Activated CD8-positive, alpha-beta memory T cell treated with anti-CD3 and anti-CD28 coated beads, Interleukin-2, amount 50 U/mL, for 4 hours (primary cell): ENCODE data around the gene CTCFL.
"Not testable (repeated sequence)": the region's sequence is repeated elsewhere in the genome, so short reads cannot be mapped to it uniquely, and the experiment has no call there.

Source experiments
- DNase-seq: peaks from one replicate; pipeline ENCODE4 v3.0.0-alpha.2; 2020

Gene CTCFL

DNA sequence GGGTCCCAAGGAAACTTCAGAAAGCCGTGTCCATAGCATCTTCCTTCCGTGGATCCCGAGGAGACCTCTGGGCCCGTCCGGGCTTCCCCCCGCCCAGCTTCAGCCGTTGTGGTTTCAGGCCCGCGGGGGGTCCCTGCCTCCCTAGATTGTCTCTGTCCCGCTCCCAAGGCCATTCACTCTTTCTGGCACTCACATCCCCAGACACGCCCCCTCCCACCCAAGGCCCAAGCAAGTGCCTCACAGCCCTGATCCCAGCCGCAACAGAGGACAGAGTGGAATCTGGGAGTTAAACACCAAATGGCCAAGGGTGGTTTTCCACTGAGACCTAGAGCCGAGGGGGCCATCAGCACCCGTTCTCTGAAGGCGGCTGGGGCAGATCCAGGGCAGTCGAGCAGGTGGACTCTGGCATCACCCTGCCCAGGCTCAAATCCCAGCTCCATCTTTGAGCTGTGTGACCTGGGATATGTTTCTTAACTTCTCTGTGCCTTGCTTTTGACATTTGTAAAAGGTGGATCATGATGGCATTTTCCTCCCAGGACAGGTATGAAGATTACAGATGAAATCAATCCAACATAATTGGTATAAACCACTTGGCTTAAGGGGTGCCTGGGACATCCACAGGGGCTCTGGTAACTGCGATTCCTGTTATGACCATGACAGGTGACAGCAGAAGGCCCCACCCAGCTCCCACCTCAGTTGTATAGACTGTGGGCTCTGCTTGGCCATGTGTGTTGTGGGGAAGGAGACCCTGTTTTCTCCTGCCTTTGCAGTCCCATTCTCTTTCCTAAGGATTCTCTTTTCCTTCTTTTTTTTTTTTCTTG lies 48.1 kb downstream of the CTCFL start:
- DNase-seq: no peak

- DNase-seq: no peak
Observed at GRCh38 chr20:57476084-57476526, 48.8 kb downstream of the CTCFL start.

DNA sequence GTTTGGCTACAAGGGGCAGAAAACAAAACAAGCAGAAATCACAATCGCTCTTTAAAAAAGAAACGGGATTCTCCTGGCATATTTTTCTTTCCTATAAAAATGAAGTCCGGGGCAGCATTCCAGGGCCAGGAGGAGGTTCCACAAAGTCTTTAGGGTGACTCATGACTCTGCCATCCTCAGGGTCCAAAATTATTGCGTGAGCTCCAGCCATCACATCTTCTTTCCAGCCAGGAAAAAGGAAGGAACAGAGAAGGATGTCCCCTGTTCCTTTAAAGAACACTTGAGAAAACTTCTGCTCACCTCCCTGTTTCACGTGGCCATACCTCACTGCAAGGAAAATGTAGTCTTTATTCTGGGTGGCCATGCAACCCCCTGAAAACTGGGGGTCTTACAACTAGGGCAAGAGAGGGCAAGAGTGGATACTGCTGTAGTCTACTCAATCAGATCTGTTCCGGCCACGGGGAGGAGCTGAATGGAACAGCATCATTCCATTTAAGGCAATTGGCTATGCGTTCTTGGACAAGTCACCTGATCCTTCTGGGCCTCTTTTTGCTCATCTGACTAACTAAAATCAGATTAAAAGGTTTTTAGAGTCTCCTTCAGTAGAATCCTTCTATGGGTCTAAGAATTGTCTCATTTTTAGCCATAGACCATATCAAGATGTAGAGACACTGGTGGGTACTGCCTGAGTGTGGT lies 49.4 kb downstream of the CTCFL start:
- DNase-seq: no peak

DNA sequence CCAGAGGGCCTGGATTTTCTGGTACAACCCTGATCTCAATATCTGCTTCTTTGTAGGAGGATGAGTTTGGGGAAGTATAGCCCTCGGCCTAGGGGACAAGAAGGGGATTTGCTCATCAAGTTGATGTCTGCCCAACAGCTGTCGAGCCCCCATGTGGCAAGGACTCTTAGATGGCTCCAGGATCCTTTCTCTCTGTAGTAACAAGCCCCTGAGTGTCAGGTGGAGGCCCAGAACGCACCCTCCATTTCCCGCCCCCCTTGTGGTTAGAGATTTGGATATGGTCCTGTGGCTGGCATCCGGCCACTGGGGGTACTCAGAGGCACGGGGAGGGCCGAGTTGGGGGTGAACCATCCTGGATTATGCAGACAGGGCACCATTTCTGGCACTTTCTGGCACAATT lies 50.1 kb downstream of the CTCFL start:
- no peak for DNase-seq

DNA sequence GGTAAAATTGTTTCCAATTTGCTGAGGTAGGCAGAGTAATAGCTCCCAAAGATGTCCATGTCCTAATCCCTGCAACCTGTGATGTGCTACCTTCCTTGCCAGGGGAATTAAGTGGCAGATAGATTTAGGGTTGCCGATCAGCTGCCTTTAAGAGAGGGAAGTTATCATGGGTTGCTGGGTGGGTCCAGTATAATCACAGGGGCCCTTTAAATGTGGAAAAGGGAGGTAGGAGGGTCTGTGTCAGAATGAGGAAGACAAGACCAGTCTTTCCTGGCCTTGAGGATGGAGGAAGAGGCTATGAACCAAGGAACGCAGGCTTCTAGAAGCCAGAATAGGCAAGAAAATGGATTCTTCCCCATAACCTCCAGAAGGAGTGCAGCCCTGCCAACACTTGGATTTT lies 50.7 kb downstream of the CTCFL start:
- no peak for DNase-seq

GRCh38 chr20:57473246-57474048 lies 51.5 kb downstream of the CTCFL start:
- no peak for DNase-seq

- not testable (repeated sequence) for DNase-seq
Observed at GRCh38 chr20:57472474-57472873, 52.5 kb downstream of the CTCFL start.

GRCh38 chr20:57471496-57472372 lies 53.2 kb downstream of the CTCFL start:
- DNase-seq: no peak

- no peak for DNase-seq
Observed at GRCh38 chr20:57470666-57471495, 54.1 kb downstream of the CTCFL start.

DNA sequence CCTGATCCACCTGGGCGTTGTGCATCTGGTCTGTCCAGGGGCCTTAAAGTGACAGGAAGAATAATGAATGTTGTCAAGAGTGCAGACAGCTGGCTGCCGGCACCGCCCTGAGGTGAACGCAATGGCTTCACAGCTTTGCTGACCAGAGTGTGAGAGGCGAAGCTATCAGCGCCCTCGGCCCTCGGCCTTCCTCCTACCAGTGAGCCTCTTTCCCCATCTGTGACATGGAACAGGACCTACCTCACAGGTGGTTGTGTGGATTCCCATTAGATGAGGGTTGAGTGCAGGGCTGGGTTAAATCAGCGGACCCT lies 54.8 kb downstream of the CTCFL start:
- no peak for DNase-seq

DNA sequence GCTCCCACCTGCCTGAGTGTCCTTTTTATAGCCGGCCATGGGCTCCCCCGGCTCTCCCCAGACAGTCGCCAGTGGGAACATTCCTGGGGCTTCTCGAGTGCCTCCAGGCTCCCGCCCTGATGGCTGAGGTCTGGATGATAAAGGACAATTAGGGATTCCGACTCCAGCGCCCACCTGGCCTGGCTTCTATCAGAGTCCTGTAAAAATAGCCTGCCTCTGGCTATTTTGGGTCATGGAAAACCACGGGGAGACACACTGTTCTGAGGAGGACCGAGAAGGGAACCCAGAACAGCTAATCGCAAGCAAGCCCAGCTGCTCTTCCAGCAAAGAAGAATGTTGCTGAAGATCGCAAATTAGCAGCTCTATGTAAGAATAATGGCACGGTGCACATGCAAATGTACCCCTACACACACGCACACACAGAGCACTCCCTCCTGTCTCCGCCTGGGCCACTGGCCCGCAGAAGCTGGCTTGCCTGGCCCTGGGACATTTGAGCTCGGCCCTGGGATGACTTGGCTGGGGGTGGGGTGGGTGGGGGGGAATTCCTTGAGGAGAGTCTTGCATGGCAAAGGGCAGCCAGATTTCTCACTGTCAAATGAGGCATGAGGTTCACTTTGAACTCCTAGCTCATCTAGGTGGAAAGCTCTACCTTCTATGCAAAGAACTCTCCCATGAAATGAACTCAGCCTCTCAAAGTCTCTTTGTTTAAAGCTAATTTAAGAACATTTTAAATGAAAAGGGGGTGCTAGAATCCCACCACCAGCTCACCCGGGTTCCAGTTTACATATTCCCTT lies 55.3 kb downstream of the CTCFL start:
- no peak for DNase-seq

GRCh38 chr20:57468523-57469417 lies 56.2 kb downstream of the CTCFL start:
- DNase-seq: no peak

- DNase-seq: no peak
Observed at GRCh38 chr20:57467742-57468141, 57.2 kb downstream of the CTCFL start.

- DNase-seq: no peak
Observed at GRCh38 chr20:57465943-57466342, 59.0 kb downstream of the CTCFL start.

- no peak for DNase-seq
Observed at GRCh38 chr20:57465486-57465885, 59.5 kb downstream of the CTCFL start.

DNA sequence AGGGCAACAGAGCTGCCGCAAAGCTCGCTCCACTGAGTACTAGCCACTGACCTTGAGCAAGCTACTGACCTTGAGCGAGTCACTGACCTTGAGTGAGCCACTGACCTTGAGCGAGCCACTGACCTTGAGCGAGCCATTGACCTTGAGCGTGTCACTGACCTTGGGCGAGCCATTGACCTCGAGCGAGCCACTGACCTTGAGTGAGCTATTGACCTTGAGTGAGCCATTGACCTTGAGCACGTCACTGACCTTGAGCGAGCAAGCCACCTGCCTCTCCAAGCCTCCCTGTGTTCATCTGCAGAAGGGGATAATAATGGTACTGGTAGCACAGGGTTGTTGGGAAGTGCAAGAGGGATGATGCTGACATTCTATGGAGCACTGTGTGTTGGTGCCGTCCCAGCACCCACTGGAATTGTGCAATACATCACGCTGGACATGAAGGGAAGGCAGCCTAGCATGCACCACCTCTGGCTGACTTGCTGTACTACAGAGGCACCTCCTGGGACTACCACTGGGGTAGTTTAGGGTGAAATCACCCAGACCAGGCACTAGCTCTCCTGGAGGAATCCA lies 60.2 kb downstream of the CTCFL start:
- no peak for DNase-seq

GRCh38 chr20:57462781-57463180 lies 62.2 kb downstream of the CTCFL start:
- DNase-seq: no peak

DNA sequence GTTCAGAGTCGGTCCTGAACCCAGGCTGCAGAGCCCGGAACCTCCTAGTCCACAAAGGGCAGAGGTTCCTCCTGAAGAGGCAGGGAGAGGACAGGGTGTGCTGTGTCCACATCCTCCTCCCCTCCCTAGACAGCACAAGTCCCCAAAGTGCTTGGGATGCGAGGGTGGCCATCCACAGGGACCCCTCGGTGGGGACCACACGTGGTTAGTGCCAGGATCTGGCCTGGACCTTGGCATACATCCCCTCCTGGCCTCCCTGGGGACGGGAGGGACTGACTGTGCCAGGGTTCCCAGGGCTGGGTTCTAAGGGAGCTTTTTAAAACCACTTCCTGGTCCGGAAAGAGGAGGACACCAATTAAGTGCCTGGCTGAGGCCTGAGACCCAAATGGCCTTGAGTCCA lies 63.2 kb downstream of the CTCFL start:
- no peak for DNase-seq

GRCh38 chr20:57460781-57461465 lies 64.0 kb downstream of the CTCFL start:
- no peak for DNase-seq
